Hepatocyte (in vitro differentiated cells): ENCODE results near the gene ENPP6. TPM values are rescaled to one million over a fixed set of nuclear protein-coding genes. Genes with fewer than 3 reads are reported as not detected.

Experiments used
- DNase-seq: peaks from one replicate; pipeline ENCODE4 v3.0.0-alpha.2; 2016; ENCODE audit warnings: low spot score
- H2AFZ ChIP-seq: fragments of 200-600 bp; sonication (generic); 2 replicates; pipeline ENCODE4 v1.6.0; 2016; ENCODE audit warnings: antibody characterized with exemption, mild to moderate bottlenecking
- H3K27ac ChIP-seq: fragments of 200-600 bp; sonication (generic); 2 replicates; pipeline ENCODE4 v1.5.1; 2016; ENCODE audit warnings: mild to moderate bottlenecking
- H3K27me3 ChIP-seq: fragments of 200-600 bp; sonication (generic); 2 replicates; pipeline ENCODE4 v1.6.1; 2016
- H3K36me3 ChIP-seq: fragments of 200-600 bp; sonication (generic); replicated peaks from 2 replicates; pipeline ENCODE4 v1.5.1; 2016; ENCODE audit warnings: low read depth; ENCODE audit not compliant: insufficient read depth
- H3K4me1 ChIP-seq: fragments of 200-600 bp; sonication (generic); 2 replicates; pipeline ENCODE4 v1.5.1; 2016; ENCODE audit warnings: mild to moderate bottlenecking, moderate library complexity; ENCODE audit not compliant: insufficient read depth
- H3K4me2 ChIP-seq: fragments of 200-600 bp; sonication (generic); 2 replicates; pipeline ENCODE4 v1.6.0; 2016
- H3K4me3 ChIP-seq: fragments of 200-600 bp; sonication (generic); 2 replicates; pipeline ENCODE4 v1.5.1; 2016; ENCODE audit warnings: mild to moderate bottlenecking
- H3K79me2 ChIP-seq: fragments of 200-600 bp; sonication (generic); 2 replicates; pipeline ENCODE4 v1.6.0; 2017; ENCODE audit warnings: mild to moderate bottlenecking
- H3K9me2 ChIP-seq: fragments of 200-600 bp; sonication (generic); replicated peaks from 2 replicates; pipeline ENCODE4 v1.6.0; 2017; ENCODE audit warnings: mild to moderate bottlenecking; ENCODE audit not compliant: insufficient read depth
- H3K9me3 ChIP-seq: fragments of 200-600 bp; sonication (generic); 2 replicates; pipeline ENCODE4 v1.5.1; 2016; ENCODE audit warnings: low read depth, mild to moderate bottlenecking
- H4K20me1 ChIP-seq: fragments of 200-600 bp; sonication (generic); 2 replicates; pipeline ENCODE4 v1.6.0; 2016; ENCODE audit warnings: mild to moderate bottlenecking; ENCODE audit not compliant: insufficient read depth, poor library complexity, severe bottlenecking
- CTCF ChIP-seq: fragments of 200-600 bp; sonication (generic); IDR thresholded peaks from 2 replicates; pipeline ENCODE4 v1.5.1; 2016; ENCODE audit warnings: antibody characterized with exemption, mild to moderate bottlenecking; ENCODE audit not compliant: poor library complexity
- EZH2 ChIP-seq: fragments of 200-600 bp; sonication (generic); IDR thresholded peaks from 2 replicates; pipeline ENCODE4 v1.6.1; 2016; ENCODE audit warnings: antibody characterized with exemption, mild to moderate bottlenecking, borderline replicate concordance
- EZH2phosphoT487 ChIP-seq: fragments of 200-600 bp; sonication (generic); IDR thresholded peaks from one replicate; pipeline ENCODE4 v1.6.1; 2018; ENCODE audit warnings: antibody characterized with exemption, mild to moderate bottlenecking, low read depth, moderate library complexity; ENCODE audit not compliant: unreplicated experiment, severe bottlenecking
- WGBS: methylation state at CpG from one replicate; pipeline ENCODE4 v1.1.6; 2016; ENCODE audit warnings: low lambda C conversion rate; ENCODE audit errors: missing lambda C conversion rate; 5-methylcytosine and 5-hydroxymethylcytosine counted together
- polyA plus RNA-seq: library from polyadenylated mRNA; unstranded; fragments of >200 nt; fragmentation: Nextera tagmentation; extraction: Ambion mirVana; gene quantifications from 2 replicates; pipeline ENCODE4 v1.2.1, GENCODE V29; 2016
- total RNA-seq: library from RNA; depleted of rRNA; stranded (reverse); fragments of >200 nt; gene quantifications from 2 replicates; pipeline ENCODE4 v1.2.3, GENCODE V29; 2014

Gene ENPP6
- total and polyA plus RNA-seq, 2 experiments from 2014 or later = 0.03 TPM; not detected in 1

GRCh38 chr4:184171011-184171410 lies 46.7 kb downstream of the ENPP6 start:
- H3K36me3 ChIP-seq = no peaks in the 10 kb centered on the region
- H3K4me2 ChIP-seq = no peak overlapping the region
- no peak overlapping the region for H3K4me3 ChIP-seq
- no peaks in the 10 kb centered on the region for H4K20me1 ChIP-seq
- H3K27me3 ChIP-seq = peaks cover 8% of the 10 kb centered on the region
- H3K9me3 ChIP-seq = no peaks in the 10 kb centered on the region
- no peak for DNase-seq
- no peak overlapping the region for H2AFZ ChIP-seq
- no peaks in the 10 kb centered on the region for H3K9me2 ChIP-seq
- H3K27ac ChIP-seq = no peak overlapping the region
- H3K4me1 ChIP-seq = peaks cover 5% of the 10 kb centered on the region
- 16% methylated on average over 1 of the region's 1 CpG for WGBS
- no peak for TF ChIP-seq CTCF
- TF ChIP-seq EZH2phosphoT487 = no peak
- no peak for TF ChIP-seq EZH2
- H3K79me2 ChIP-seq = no peaks in the 10 kb centered on the region

- TF ChIP-seq EZH2 = no peak
- TF ChIP-seq CTCF = no peak
- TF ChIP-seq EZH2phosphoT487 = no peak
- H3K9me2 ChIP-seq = no peaks in the 10 kb centered on the region
- peaks cover 14% of the 10 kb centered on the region for H3K4me1 ChIP-seq
- H3K36me3 ChIP-seq = no peaks in the 10 kb centered on the region
- 89% methylated on average over 17 of the region's 17 CpGs for WGBS
- peaks cover 10% of the 10 kb centered on the region for H3K27me3 ChIP-seq
- H4K20me1 ChIP-seq = no peaks in the 10 kb centered on the region
- no peak overlapping the region for H3K27ac ChIP-seq
- no peak overlapping the region for H3K4me3 ChIP-seq
- no peaks in the 10 kb centered on the region for H3K79me2 ChIP-seq
- no peaks in the 10 kb centered on the region for H3K9me3 ChIP-seq
- no peak for DNase-seq
- H2AFZ ChIP-seq = no peak overlapping the region
- no peak overlapping the region for H3K4me2 ChIP-seq
Measured at GRCh38 chr4:184169225-184169867, 48.3 kb downstream of the ENPP6 start.

DNA sequence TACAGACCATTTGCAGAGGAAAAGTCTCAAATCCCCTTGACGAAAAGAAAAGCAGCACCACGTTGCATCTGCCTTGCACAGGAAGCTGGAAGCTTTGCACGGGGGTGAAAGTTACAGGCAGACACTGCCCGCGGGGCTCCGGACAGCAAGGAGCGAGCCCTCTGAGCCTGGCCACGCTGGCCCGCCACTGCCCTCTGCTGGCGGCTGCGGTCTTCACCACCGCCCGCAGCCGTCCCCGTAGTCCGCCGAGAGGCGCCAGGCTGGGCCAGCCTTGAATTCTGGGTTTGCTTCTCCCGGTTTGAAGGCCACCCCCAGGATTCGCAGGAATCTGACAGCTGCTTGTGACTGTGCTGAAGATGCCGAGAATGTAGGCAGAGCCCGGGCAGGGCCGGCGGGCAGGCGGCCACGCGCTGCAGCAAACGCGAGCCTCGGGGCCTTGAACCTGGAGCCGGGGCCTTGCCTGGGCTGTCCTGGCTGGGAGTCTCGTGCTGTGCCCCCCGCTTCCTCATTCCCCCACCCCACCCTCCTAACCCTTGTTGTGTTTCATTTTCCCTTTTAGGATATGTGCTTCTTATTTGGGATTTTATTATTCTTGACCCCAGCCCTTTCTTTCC lies 49.2 kb downstream of the ENPP6 start:
- no peaks in the 10 kb centered on the region for H3K9me2 ChIP-seq
- no peaks in the 10 kb centered on the region for H4K20me1 ChIP-seq
- H3K4me1 ChIP-seq = peaks cover 14% of the 10 kb centered on the region
- H3K27ac ChIP-seq = no peak overlapping the region
- peaks cover 10% of the 10 kb centered on the region for H3K27me3 ChIP-seq
- H3K79me2 ChIP-seq = no peaks in the 10 kb centered on the region
- no peak overlapping the region for H3K4me3 ChIP-seq
- H3K9me3 ChIP-seq = no peaks in the 10 kb centered on the region
- peak; percentile 89 for DNase-seq
- no peak for TF ChIP-seq EZH2phosphoT487
- peak; percentile 98 for TF ChIP-seq CTCF
- H2AFZ ChIP-seq = peak overlapping the region; percentile 38
- peak overlapping the region; percentile 71 for H3K4me2 ChIP-seq
- WGBS = 27% methylated on average over 33 of the region's 33 CpGs
- H3K36me3 ChIP-seq = no peaks in the 10 kb centered on the region
